Panc1 (cell line): ENCODE data around the gene CDH23. TPM values are rescaled to one million over a fixed set of nuclear protein-coding genes. Genes with fewer than 3 reads are reported as not detected.

Experiments
- ATAC-seq: fragments of 200-7000 bp; cut with Tn5 transposase; 2 replicates; pipeline ENCODE4 v1.9.1; 2020; ENCODE audit warnings: mild to moderate bottlenecking, moderate library complexity
- BruUV-seq: library from RNA; stranded (reverse); fragments of 400-500 nt; replicated peaks from 2 replicates; lab custom pipeline; 2021; lab: Mats Ljungman, UMichigan
- CTCF ChIA-PET: fragments of 300-600 bp; sonication (Branson Sonifier 250); formaldehyde crosslinking; loops from one replicate; lab custom pipeline; 2022; ENCODE audit warnings: antibody characterized with exemption; lab: Charles Lee
- POLR2A ChIA-PET: fragments of 300-600 bp; sonication (Branson Sonifier 250); formaldehyde crosslinking; loops from one replicate; lab custom pipeline; 2022; ENCODE audit warnings: antibody characterized with exemption; lab: Charles Lee
- DNase-seq: peaks from one replicate; pipeline ENCODE4 v3.0.0-alpha.2; 2010; ENCODE audit warnings: low read depth, low spot score
- H3K27ac ChIP-seq: 2 replicates; pipeline ENCODE4 v1.5.1; 2011; ENCODE audit warnings: mild to moderate bottlenecking, low read length, inconsistent platforms
- H3K27me3 ChIP-seq: fragments of 200-500 bp; sonication (Bioruptor generic); 2 replicates; pipeline ENCODE4 v1.6.0; 2014; ENCODE audit warnings: low read length, inconsistent platforms; ENCODE audit not compliant: control insufficient read depth, insufficient read depth
- H3K36me3 ChIP-seq: fragments of 200-500 bp; sonication (Bioruptor generic); 2 replicates; pipeline ENCODE4 v1.5.1; 2014; ENCODE audit warnings: inconsistent platforms, mild to moderate bottlenecking, low read length, moderate library complexity; ENCODE audit not compliant: control insufficient read depth, insufficient read depth
- H3K4me1 ChIP-seq: 2 replicates; pipeline ENCODE4 v1.5.1; 2011; ENCODE audit warnings: inconsistent platforms, mild to moderate bottlenecking, low read length, moderate library complexity; ENCODE audit not compliant: control insufficient read depth, insufficient read depth
- H3K4me3 ChIP-seq, 2 experiments: 2 replicates each; pipeline ENCODE4 v1.5.1; 2011 to 2012; ENCODE audit warnings: low read depth in 2 of 2, low read length in 2 of 2, mild to moderate bottlenecking in 2 of 2, inconsistent platforms in 1 of 2, moderate library complexity in 1 of 2
- H3K9me3 ChIP-seq: fragments of 200-500 bp; sonication (Bioruptor generic); 2 replicates; pipeline ENCODE4 v1.5.1; 2014; ENCODE audit warnings: low read depth, mild to moderate bottlenecking, inconsistent platforms, low read length, moderate library complexity; ENCODE audit not compliant: control insufficient read depth, insufficient read depth
- POLR2AphosphoS5 ChIP-seq: IDR thresholded peaks from 2 replicates; pipeline ENCODE4 v1.6.1; 2012; ENCODE audit warnings: mild to moderate bottlenecking, low read depth, low read length, moderate library complexity
- REST ChIP-seq, 2 experiments: IDR thresholded peaks; 2 replicates each; pipeline ENCODE4 v1.6.1; 2011 to 2012; ENCODE audit warnings: low read depth in 2 of 2, control low read depth in 1 of 2, low read length in 1 of 2, mild to moderate bottlenecking in 1 of 2, moderate library complexity in 1 of 2; ENCODE audit not compliant: insufficient read depth in 1 of 2
- SIN3A ChIP-seq: IDR thresholded peaks from 2 replicates; pipeline ENCODE4 v1.6.1; 2012; ENCODE audit warnings: low read depth, mild to moderate bottlenecking, low read length, moderate library complexity, borderline replicate concordance; ENCODE audit not compliant: insufficient read depth
- TCF7L2 ChIP-seq: IDR thresholded peaks from 2 replicates; pipeline ENCODE4 v1.6.1; 2011; ENCODE audit warnings: mild to moderate bottlenecking, low read depth, low read length, inconsistent platforms
- in situ Hi-C: cut with HindIII; loops from 2 replicates; pipeline ENCODE4 v1.10.0; 2016; ENCODE audit warnings: low sequenced_read_pairs, low pct_unique_long_range_greater_than_20kb
- intact Hi-C: fragments of 100-400 bp; cut with micrococcal nuclease; formaldehyde crosslinking; loops from one replicate; pipeline ENCODE4 v1.10.0; 2022; ENCODE audit not compliant: unreplicated experiment
- total RNA-seq: library from RNA; stranded (reverse); gene quantifications from one replicate; pipeline ENCODE4 v1.2.1, GENCODE V29; 2021; ENCODE audit not compliant: unreplicated experiment
- TF ChIP-seq, protein P1 (sequence below): fragments of 450-650 bp; IDR thresholded peaks from 2 replicates; pipeline ENCODE4 v1.5.1; 2017; ENCODE audit warnings: mild to moderate bottlenecking

The CDH23 gene
- total RNA-seq, 1 experiment from 2014 or later: 2.7 TPM

- H3K4me3 ChIP-seq: no peak overlapping the region
- H3K27me3 ChIP-seq: peaks cover 7% of the 10 kb centered on the region
- H3K27ac ChIP-seq: no peak overlapping the region
- BruUV-seq: no TSS peak
- no peak for DNase-seq
- H3K36me3 ChIP-seq: no peaks in the 10 kb centered on the region
- no peaks in the 10 kb centered on the region for H3K9me3 ChIP-seq
- ChIA-PET CTCF (interaction anchor here (1.0 kb wide), 1 partner anchor 11 kb away, joined by 3 read pairs; no protein-coding TSS in a partner anchor), POLR2A (interaction anchor here (1.0 kb wide), 1 partner anchor 18 kb away, joined by 3 read pairs; no protein-coding TSS in a partner anchor)
- no peak for ATAC-seq
- intact Hi-C loops (no loop called here), in situ Hi-C loops (no loop called here)
- TF ChIP-seq SIN3A: no peak
- TF ChIP-seq, protein P1, sequence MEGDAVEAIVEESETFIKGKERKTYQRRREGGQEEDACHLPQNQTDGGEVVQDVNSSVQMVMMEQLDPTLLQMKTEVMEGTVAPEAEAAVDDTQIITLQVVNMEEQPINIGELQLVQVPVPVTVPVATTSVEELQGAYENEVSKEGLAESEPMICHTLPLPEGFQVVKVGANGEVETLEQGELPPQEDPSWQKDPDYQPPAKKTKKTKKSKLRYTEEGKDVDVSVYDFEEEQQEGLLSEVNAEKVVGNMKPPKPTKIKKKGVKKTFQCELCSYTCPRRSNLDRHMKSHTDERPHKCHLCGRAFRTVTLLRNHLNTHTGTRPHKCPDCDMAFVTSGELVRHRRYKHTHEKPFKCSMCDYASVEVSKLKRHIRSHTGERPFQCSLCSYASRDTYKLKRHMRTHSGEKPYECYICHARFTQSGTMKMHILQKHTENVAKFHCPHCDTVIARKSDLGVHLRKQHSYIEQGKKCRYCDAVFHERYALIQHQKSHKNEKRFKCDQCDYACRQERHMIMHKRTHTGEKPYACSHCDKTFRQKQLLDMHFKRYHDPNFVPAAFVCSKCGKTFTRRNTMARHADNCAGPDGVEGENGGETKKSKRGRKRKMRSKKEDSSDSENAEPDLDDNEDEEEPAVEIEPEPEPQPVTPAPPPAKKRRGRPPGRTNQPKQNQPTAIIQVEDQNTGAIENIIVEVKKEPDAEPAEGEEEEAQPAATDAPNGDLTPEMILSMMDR: no peak
- no peak for TF ChIP-seq POLR2AphosphoS5
- TF ChIP-seq TCF7L2: no peak
- no peak for TF ChIP-seq REST (IDR thresholded peaks at IDR 0.05; ENCODE audit: insufficient read depth in 1 of 2, low read depth in 2 of 2, low read length in 1 of 2)
- H3K4me1 ChIP-seq: no peaks in the 10 kb centered on the region
These were observed 100.4 kb downstream of the CDH23 start for GRCh38 chr10:71496927-71497762.

DNA sequence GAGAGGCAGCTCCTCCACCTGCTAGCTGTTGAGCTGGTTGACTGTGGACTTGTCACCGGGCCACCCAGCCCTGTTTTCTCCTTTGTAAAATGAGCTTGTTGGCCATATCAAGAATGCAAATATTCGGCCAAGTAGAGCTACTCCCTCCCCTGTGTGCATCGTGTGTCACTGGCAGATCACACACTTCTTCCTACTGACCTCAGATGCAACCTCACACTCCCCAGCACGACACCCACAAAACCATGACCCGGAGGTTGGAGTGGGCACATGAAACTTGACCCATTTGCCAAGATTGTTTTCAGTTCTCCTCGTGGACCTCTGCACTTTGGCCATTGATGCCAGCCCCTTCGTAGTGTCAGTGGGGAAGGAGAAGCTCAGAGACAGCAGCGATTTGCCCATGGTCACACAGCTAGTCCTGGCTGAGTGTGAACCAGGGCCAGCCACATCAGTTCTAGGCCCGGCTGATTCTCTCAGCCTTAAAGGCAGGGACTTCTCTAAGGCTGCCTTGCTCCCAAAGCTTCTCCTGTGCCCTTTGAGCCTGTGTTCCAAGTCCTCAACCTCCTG lies 101.1 kb downstream of the CDH23 start:
- DNase-seq (no peak), ATAC-seq (no peak)
- Histone ChIP-seq H3K27ac (no peak overlapping the region), H3K4me1 (no peaks in the 10 kb centered on the region), H3K27me3 (peaks cover 7% of the 10 kb centered on the region), H3K36me3 (no peaks in the 10 kb centered on the region), H3K4me3 (no peak overlapping the region), H3K9me3 (no peaks in the 10 kb centered on the region)
- intact Hi-C loops (no loop called here), in situ Hi-C loops (no loop called here)
- no TSS peak for BruUV-seq
- ChIA-PET POLR2A (no interaction called here), CTCF (interaction anchor here (1.0 kb wide), 1 partner anchor 12 kb away, joined by 3 read pairs; no protein-coding TSS in a partner anchor)
- TF ChIP-seq SIN3A (no peak), REST (IDR thresholded peaks at IDR 0.05; ENCODE audit: insufficient read depth in 1 of 2, low read depth in 2 of 2, low read length in 1 of 2) (no peak), POLR2AphosphoS5 (no peak), TCF7L2 (no peak)
- TF ChIP-seq, protein P1: no peak
